CD4-positive, alpha-beta T cell treated with Interferon alpha-2 for 1 hour (primary cell): ENCODE results near the gene DGAT2.
"Not testable (repeated sequence)": the region's sequence is repeated elsewhere in the genome, so short reads cannot be mapped to it uniquely, and the experiment has no call there.

ENCODE experiments used
- DNase-seq, 2 donors: peaks; one replicate each; pipeline ENCODE4 v3.0.0-alpha.2; 2020 to 2022

DGAT2 gene, protein sequence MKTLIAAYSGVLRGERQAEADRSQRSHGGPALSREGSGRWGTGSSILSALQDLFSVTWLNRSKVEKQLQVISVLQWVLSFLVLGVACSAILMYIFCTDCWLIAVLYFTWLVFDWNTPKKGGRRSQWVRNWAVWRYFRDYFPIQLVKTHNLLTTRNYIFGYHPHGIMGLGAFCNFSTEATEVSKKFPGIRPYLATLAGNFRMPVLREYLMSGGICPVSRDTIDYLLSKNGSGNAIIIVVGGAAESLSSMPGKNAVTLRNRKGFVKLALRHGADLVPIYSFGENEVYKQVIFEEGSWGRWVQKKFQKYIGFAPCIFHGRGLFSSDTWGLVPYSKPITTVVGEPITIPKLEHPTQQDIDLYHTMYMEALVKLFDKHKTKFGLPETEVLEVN

DNA sequence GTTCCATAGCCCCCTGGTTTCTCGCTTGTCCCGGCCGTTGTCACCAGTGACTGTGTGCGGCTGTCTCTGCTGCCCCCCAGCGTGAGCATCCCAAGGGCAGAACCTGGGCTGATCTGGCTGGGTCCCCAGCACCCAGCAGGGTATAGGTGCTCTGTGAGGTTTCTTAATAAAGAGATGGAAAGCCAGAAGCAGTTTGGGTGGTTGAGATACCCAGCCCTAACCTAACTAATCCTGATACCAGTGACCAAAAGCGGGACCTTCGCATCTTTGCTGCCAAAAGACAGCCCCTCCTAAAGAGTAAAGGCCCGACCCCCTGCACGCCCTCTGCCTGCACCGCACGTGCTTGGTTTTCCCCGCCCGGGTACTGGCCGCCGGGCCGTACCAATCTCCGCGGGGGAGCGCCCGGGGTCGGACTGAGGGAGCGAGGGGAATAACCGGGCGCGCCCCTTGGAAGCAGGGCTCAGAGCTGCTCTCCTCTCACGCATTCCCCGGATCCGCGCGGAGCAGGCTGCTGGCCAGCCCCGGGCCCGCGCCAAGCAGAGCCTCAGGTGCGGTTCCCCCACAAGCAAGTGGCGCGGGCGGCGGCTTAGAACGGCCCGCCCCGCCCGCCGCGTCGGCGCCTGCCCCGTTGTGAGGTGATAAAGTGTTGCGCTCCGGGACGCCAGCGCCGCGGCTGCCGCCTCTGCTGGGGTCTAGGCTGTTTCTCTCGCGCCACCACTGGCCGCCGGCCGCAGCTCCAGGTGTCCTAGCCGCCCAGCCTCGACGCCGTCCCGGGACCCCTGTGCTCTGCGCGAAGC is at the start of gene DGAT2:
DGAT2 (plus strand) TSS at position 667 of the 797 bp plus-strand sequence. CDS start 214 bp downstream, outside the sequence.
- DNase-seq, result peak; percentile 72 to 77

DNA sequence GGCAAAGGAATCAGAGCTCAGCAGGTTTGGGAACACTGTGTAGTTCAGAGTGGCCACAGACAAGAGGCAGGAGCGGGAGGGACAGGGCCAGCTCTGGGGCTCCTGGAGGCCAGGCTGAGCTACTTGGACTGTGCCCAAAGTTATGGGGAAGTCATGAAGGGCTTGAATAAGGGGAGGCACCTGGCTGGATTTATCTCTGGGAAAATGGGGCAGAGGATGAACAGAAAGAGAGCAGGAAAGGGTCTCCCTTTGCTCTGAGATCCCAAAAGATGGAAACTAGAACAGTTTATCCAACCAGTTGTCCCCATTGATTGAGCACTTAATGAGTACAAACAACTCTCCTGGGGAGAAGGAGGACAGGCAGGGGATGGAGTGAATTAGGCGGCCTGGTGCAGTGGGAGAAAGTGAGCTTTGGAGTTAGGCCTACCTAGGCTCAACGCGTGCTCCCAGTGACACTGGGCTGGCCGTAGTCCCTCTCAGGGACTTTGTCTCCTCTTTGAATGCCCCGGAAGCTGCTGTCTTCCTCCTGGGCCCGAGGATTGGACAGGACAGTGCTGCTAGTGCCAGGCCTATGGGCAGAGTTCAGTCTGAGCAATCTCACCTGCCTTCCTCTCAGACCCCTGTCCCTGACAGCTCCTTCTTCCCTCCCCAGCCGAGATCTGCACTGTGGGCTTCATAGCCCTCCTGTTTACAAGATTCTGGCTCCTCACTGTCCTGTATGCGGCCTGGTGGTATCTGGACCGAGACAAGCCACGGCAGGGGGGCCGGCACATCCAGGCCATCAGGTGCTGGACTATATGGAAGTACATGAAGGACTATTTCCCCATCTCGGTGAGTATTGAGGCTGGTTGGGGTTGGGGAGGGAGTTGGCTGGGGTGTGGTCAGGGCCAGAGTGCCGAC is 49.0 kb upstream of the DGAT2 start:
- DNase-seq, result no peak

DNA sequence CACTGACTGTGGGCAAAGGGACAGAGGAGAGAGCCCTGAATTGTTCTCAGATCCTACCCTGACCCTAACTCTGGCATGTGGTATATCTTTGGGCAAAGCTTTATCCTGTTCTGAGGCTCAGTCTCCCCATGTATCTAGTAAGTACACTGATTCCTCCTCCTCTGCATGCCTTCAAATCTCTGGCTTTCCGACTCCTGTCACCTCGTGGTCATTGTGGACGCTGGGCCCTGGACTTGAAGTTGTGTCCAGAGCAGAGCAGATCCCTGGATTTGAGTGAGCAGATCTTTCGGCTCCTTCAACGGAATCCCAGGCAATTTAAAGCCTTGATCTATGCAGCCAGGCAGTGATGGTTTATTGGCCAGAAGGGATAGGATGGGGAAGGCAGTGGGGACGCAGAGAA is 47.9 kb upstream of the DGAT2 start:
- no peak for DNase-seq

DNA sequence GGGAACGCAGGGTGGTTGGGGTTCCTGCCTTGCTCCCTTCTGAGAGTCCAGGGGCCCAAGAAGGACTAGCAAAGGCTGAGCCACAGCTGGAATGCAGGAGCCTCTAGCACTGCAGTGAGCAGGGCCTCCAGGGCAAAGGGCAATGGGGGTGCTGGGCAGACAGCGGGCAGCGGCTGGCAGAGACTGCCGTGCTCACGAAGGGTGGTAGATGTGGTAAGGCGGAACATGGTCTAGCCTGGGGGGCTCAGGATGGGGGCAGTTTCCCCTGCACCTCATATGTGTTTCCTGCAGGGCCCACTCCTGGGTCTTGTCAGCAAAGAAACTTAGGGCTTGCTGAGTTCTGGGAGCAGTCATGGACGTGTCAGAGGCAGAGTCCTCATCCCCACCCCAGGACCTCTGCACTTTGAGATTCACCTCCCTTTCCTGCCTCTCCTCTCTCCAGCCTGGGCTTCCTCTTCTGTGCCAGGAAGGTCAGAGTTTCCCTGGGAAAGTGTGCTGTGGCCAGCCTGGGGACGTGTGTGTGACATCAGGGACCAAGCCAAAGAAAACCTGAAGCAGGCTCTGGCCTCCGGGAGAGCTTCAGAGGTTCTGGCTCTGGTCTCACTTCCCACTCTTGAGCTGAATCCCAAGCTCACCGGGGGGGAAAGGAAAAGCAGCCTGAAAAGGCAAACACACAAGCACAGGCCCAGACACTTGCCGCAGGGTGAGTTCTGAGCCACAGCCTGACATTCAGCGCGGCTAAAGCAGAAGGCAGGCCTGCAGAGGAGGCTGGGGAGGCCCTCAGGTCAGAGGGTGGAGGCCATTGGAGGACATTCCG is 46.5 kb upstream of the DGAT2 start:
- DNase-seq, result no peak

DNA sequence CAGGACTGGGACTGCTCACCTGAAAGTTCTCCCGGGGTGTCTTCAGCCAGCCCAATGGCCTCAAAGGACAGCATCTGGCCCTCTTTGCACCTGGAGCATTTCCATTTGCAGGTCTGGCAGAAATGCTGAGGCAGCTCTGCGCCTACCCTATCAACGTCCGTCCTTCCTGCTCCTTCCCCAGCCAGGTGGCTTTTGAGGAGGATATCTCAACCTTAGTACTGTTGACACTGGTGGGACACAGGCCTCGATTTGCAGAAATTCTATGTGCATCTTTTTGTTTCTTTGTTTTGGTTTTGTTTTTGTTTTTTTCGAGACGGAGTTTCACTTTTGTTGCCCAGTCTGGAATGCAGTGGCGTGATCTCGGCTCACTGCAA is 45.9 kb upstream of the DGAT2 start:
- no peak for DNase-seq

DNA sequence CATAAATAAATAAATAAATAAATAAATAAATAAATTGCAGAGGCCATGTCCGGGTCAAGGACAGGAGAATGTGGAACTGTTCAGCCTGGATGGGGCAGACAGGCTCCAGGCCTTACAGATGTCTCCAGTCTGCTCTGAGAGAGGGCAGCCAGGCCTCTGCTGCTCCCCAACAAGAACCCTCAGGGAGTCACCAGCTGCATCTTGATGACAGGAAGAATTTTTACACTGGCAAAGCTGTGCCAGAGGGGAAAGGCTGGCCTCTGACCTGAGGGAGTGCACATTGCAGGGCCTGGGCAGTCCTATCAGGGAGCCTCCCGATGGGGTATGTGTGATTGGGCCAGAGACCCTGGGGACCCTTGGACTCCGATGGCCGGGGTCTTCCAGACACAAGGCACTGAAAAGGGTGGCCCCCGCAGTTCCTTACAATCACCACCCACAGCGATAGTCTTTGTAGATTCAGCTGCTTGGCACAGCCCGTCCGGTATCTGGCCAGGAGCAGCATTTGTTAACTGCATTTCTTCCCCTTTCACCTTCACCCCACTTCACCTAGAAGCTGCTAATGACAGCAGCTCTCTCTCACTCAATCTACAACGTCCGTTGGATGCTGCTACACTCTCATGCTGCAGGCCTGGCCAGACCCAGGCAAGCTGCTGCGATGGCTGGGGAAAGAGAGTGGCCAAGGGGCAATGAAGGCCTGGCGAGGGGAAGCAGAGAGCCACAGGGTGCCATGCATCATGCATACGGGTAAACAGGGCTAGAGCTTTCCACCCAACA is 42.8 kb upstream of the DGAT2 start:
- no peak for DNase-seq

DNA sequence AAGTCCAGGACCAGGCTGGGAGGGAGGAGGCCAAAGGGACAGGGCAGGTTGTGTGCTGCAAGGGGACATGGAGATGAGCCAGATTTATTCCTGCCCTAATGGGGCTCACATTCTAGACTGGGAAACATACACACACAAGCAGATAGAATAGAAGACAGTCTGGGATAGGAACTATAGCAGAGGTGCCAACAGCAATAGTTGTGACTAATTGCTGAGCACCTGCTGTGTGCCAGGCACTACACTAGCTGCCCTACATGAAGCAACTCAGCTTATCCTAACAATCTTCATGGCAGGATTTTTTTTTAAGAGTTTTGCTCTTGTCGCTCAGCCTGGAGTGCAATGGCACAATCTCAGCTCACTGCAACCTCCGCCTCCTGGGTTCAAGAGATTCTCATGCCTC is 39.6 kb upstream of the DGAT2 start:
- DNase-seq, result no peak

DNA sequence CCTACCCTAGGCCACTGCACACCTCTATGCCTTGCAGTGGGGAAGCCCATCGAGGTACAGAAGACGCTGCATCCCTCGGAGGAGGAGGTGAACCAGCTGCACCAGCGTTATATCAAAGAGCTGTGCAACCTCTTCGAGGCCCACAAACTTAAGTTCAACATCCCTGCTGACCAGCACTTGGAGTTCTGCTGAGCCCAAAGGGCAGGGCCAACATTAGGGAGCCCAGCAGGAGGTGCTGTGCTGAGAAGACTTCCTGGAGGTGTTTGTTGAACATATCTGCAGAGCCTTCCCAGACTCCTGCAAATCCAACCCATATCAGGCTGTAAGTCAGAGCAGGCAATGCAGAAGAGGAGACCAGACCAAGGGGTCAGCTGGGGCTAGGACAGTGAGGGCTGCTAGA is 37.5 kb upstream of the DGAT2 start:
- DNase-seq, result no peak

DNA sequence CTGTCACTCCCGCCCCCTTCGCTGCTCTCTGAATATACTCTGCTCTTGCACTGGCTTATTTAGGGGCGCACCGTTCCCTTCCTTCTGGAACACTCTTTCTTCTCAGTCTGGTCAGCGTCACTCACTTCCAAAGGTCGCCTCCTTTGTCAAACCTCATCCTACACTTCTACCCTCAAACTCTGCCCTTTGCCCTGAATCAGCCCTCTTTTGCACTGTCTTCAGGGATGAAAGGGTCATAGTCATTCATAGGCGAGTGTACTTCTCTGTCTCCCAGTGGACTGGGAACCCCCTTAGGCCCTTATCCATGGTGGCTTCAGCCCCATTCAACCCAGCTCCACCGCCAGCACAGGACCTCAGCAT is 35.5 kb upstream of the DGAT2 start:
- no peak for DNase-seq

DNA sequence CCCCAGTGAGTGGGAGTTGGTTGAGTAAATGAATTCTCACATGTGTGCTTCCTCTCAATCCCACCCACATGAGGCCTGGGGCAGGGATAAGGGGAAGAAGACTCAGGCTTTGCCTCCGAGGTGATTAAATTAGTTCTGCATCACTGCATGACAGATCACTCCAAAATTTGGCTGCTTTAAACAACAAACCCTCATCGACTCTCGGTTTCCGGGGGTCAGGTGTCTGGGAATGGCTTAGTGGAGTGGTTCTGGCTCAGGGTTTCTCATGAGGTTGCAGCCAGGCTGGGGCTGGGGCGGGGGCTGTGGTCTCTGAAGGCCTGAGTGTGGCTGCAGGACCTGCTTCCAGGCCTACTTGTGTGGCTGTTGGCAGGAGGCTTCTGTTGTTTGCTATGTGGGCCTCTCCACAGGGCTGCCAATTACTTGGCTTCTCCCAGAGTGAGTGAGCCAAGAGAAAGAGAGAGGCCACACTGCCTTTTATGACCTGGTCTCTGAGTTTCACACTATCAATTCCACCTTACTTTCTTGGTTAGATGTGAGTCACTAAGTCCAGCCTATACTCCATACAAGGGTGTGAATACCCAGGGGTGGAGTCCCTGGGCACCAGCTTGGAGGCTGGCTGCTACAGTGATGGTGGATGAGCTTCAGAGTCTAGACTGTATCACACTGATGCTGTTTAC is 35.0 kb upstream of the DGAT2 start:
- DNase-seq, result no peak

DNA sequence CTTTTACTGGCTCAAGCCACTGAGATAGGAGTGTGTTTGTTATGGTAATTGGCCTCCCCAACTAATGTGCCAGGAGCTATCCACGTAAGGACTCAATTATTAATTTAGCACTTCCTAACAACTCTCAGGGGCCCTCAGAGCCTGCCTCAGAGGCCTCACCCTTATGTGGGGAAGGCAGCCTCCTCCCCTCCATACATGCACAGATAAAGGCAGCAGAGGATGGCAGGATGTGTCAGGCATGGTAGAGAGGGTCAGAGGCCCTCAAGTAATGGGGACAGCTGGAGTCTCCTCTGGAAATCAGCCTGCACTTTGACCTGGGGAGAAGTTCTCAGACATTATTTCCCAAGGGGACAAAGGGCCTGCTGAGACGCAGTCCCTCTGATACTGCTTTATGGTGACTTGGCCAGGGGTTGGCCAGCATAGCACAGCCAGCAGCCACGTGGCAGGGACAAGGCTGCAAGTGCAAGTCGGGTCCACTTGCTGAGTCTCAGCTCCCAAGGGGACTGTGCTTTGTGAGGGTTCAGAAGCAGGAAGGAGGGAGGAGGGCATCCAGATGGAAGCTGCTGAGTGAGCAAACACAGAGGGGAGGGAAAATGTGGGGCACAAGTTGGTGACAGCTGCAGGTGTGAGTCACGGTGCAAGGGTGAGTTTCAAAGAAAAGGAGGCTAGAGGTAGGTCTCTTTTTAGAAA is 33.9 kb upstream of the DGAT2 start:
- no peak for DNase-seq

DNA sequence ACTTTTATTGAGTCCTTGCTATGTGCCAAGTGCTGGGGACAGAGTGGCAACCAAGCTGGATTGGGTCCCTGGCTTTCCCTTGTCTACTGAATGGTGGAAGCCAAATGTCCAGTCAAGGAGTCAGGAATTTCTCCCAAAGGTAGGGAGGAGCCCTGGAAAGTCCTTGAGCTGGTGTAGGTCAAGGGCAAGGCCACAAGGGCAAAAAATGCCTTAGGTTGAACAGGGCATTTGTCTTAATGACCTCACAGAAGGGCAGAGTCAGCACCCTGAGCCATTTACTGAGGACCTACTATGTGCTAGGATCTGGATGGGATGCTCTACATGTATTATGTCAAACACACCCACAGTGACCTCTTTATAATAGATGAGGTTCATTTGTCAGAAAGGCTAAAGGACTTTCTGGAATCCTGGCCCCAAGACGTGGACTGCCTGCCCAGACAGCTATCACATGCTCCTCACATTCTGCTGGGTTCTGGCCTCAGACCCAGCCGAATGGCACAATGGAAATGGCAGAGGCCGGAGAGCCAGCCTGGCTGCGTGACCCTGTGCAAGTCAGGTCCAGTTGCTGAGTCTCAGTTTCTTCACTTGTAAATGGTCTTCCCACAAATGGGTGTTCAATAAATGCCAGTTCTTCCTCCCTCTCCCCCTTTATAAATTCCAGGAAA is 33.3 kb upstream of the DGAT2 start:
- no peak for DNase-seq

DNA sequence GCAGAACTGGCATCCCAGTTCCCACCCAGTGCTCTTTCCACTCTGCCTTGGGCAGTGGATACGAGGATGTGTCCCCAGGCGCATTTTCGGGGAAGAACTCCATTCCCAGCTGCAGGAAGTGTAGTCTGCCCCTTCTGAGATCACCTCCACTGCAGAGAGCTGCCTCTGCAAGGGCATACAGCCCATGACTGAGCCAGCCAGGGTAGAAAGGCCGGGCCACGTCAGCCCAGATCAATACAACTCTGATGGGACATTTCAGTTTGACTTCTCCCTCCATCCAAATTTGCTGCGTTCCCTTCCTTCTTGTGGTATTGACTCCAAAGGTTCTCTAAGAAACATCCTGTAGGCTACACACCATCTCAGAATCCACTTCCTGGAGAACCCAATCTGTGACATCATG is 31.3 kb upstream of the DGAT2 start:
- no peak for DNase-seq

DNA sequence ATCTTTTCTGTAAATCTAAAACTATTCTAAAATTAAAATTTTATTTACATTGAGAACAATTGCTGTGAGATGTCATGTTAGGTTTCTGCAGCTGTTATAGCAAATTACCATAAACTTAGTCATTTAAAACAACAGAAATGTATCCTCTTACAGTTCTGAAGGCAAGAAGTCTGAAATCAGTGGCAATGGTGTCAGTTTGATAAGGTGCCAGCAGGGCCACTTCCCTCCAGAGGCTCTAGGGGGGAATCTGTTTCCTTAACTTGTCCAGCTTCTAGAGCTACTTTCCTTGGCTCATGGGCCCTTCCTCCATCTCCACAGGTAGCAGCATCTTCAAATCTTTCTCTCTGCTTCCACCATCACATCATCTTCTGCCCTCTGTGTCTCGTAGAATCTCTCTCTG is 27.9 kb upstream of the DGAT2 start:
- DNase-seq, result no peak

DNA sequence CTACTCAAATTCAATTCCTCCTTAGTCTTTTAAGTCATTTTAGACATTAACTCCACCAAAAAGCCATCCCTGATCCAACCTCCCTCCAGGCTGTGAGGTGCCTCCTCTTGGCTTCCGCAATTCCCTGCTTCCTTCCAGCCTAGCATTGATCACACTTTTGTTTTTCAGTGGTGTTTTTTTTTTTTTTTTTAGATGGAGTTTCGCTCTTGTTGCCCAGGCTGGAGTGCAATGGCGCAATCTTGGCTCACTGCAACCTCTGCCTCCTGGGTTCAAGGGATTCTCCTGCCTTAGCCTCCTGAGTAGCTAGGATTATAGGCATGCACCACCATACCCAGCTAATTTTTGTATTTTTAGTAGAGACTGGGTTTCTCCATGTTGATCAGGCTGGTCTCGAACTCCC is 25.4 kb upstream of the DGAT2 start:
- not testable (repeated sequence) for DNase-seq

DNA sequence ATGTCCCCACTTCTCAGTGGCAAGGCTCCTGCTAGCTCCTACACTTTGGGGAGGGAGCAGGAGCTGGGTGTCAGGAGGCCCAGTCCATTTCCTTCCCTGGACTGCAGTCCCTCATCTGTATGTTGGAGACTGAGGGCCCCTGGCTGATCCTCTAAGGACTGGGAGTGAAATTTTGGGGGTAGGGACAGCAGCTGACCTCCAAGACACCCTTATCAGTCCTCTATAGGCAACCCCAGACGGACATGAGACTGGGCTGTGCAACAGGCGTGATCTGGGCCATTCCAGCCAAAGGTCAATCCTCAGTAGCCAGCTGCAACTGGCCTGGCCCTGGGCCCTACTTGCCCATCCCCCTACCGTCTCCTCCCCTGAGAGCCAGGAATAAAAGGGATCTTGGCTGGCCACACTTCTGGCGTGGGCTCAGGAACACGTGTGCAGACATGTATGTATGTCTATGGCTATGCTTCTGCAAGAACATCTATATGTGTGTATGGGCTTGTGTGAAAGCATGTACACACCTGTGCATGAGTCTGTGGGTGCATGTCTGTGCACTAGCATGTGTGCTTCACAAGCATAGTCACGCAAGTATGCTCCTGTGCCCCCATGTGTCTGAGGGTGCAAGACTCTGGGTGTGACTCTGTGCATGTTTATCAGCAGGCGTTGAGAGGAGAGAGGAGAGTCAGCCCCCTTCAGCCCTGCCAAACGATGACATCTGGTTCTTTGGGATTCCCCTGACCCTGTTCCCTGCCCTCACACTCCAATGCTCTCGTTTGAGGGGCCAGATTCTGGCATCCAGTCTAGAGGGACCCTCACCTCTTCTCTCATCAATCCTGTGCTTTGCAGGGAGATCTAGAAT is 24.6 kb upstream of the DGAT2 start:
- no peak for DNase-seq

DNA sequence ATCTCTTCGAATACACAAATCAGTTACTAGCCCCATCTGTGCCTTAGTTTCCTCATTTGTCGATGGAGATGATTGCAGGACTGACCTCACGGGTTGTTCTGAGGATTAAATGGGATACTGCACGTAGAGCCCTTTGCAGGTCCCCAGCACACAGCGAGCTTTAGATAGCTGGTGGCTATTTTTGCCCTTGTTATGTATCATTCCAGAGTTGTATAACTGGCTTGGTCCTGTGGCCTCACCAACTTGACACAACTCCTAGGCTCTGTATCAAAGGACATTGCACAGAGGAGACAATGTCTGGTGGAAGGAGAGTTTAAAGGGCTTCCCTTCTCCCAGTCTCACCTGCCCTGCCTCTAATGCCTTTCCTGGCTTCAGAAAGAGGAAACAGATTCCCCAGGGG is 22.8 kb upstream of the DGAT2 start:
- no peak for DNase-seq

DNA sequence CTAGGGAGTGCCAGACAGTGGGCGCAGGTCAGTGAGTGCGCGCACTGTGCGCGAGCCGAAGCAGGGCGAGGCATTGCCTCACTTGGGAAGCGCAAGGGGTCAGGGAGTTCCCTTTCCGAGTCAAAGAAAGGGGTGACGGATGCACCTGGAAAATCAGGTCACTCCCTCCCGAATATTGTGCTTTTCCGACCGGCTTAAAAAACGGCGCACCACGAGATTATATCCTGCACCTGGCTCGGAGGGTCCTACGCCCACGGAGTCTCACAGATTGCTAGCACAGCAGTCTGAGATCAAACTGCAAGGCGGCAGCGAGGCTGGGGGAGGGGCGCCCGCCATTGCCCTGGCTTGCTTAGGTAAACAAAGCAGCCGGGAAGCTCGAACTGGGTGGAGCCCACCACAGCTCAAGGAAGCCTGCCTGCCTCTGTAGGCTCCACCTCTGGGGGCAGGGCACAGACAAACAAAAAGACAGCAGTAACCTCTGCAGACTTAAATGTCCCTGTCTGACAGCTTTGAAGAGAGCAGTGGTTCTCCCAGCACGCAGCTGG is 19.8 kb upstream of the DGAT2 start:
- not testable (repeated sequence) for DNase-seq

DNA sequence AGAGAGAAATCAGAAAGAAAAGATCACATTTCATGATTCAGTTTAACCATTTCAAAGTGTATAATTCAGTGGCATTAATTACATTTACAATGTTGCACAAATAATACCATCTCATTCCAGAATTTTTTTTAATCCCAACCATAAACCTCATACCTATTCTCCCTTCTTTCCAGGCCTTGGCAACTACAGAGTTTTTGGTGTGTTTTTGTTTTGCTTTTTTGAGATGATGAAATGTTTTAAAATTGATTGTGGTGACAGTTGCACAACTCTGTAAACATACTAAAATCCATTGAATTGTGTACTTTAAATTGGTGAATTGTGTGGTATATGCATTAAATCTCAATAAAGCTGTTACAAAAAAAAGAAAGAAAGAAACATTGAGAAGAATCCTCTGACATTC is 13.6 kb upstream of the DGAT2 start:
- DNase-seq, result not testable (repeated sequence)
